Skin epidermis (tissue), 12 donors: ENCODE measurements around the gene TWIST2.
A peak's percentile ranks its signal among the peaks of the same experiment; 100 is the strongest.

Source experiments
- H3K27ac ChIP-seq, 21 experiments: fragments of 200-600 bp; sonication (generic) in 11 of 21; one replicate each; pipeline ENCODE4 v1.5.0; 2020; ENCODE audit warnings: mild to moderate bottlenecking in 3 of 21, inconsistent platforms in 2 of 21, moderate library complexity in 2 of 21
- H3K4me3 ChIP-seq, 7 experiments: fragments of 200-600 bp; sonication (generic) in 2 of 7; one replicate each; pipeline ENCODE4 v1.5.0; 2020; ENCODE audit warnings: inconsistent platforms in 2 of 7, mild to moderate bottlenecking in 2 of 7, moderate library complexity in 1 of 7

Gene TWIST2

GRCh38 chr2:238896641-238897040 is 48.8 kb downstream of the TWIST2 start:
- Histone ChIP-seq H3K27ac (peak overlapping the region in 1 of 21 experiments; percentile 40), H3K4me3 (no peak overlapping the region)

DNA sequence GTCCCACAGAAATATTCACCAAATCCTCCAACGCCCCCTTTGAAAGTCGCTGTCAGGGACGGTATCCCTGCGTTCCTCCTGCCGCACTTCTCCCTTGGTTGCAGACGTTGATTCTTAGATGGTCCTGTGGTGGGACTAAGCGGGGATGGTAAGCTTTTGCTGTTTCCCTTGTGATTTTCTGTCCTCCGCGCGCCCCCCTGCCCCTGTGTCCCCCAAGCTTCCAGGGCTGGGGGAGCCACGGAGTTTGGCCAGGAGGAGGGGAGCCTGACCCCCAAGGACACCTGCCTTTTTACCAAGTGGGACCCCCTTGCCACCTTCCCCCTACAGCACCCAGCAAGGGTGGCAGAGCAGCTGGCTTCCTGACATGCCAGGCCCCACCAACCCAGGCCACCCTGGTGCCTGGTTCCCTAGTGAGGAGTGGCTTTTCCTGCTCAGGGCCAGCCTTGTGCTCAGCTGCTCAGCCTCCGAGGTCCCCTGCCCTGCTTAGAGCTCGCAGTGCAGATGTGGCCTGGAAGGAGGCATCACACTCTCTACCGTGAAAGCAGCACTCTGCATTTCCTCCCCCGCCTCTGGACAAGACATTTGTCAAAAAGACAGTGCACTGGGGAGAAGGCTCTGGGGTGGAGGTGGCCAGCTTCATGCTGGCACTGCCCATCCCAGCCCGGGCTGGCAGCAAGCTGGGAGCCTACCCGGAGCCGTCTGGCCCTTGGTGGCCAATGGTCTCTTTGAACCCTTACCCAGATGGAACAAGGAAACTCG is 49.4 kb downstream of the TWIST2 start:
- peak overlapping the region in 3 of 21 experiments; percentile 14 to 57 (median 35) for H3K27ac ChIP-seq
- no peak overlapping the region for H3K4me3 ChIP-seq

GRCh38 chr2:238897911-238898311 is 50.0 kb downstream of the TWIST2 start:
- Histone ChIP-seq H3K27ac (peak overlapping the region in 3 of 21 experiments; percentile 14 to 57 (median 35)), H3K4me3 (no peak overlapping the region)

- no peak overlapping the region for H3K4me3 ChIP-seq
- H3K27ac ChIP-seq, result peak overlapping the region in 1 of 21 experiments; percentile 16
Measured at GRCh38 chr2:238898534-238899281, 50.8 kb downstream of the TWIST2 start.

GRCh38 chr2:238899386-238899785 is 51.5 kb downstream of the TWIST2 start:
- Histone ChIP-seq H3K27ac (no peak overlapping the region), H3K4me3 (no peak overlapping the region)

- Histone ChIP-seq H3K27ac (peak overlapping the region in 1 of 21 experiments; percentile 38), H3K4me3 (no peak overlapping the region)
Measured at GRCh38 chr2:238900511-238900910, 52.6 kb downstream of the TWIST2 start.

DNA sequence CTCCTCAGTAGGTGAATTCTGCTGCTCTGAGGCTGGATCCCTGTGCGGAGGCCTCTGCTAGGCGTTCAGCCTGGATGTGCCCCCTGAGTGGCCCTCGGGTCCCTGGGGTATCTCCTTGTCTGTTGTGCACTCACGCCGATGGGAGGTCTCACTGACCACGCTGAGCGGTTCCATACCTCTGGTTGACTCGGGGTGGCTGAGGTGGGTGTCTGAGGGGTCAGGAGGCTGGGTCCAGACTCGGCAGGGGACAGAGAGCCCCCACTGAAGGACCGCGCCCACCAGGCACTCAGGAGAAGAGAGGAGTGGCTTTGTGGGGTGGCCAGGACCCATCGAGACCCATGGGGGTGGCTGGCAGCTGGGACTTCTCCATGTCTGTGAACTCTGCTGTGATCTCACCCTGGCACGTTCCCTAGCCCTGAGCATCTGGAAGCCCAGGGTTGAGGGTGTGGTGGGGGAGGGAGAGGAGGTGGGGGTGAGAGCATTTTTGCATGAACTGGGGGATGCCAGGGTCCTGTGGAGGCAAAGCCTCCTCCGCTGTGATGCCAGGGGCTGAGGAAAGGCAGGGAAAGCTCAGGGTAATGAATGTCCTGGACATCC is 53.7 kb downstream of the TWIST2 start:
- Histone ChIP-seq H3K27ac (peak overlapping the region in 2 of 21 experiments; percentile 18 to 38), H3K4me3 (no peak overlapping the region)

DNA sequence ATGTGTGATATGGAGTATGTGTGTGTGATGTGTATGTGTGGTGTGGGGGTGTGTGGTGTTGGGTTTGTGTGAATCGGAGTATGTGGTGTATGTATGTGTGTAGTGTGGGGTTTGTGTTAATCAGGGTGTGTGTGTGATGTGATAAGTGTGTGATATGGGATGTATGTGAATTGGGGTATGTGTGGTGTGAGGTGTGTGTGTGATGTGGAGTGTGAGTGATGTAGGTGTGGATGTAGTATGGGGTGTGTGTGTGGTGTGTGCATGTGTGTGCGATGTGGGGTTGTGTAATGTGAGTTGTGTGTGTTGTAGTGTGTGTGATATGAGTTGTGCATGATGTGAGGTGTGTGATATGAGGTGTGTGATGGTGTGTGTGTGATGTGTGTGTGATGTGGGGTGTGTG is 54.4 kb downstream of the TWIST2 start:
- H3K27ac ChIP-seq, result no peak overlapping the region
- H3K4me3 ChIP-seq, result no peak overlapping the region

GRCh38 chr2:238903141-238903540 is 55.3 kb downstream of the TWIST2 start:
- Histone ChIP-seq H3K4me3 (no peak overlapping the region), H3K27ac (no peak overlapping the region)

DNA sequence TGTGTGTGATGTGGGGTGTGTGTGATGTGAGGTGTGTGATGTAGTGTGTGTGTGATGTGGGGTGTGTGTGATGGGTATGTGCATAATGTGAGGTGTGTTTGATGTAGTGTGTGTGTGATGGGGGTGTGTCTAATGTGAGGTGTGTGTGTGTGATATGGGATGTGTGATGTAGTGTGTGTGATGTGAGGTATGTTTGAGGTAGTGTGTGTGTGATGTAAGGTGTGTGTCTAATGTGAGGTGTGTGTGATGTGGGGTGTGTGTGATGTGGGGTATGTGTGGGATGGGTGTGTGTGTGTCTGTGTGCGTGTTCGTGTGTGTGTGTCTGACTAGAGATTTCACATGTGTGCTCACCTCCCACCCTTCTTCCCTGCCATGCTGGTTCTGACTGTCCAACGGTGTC is 56.3 kb downstream of the TWIST2 start:
- Histone ChIP-seq H3K27ac (no peak overlapping the region), H3K4me3 (no peak overlapping the region)

GRCh38 chr2:238904716-238905115 is 56.8 kb downstream of the TWIST2 start:
- Histone ChIP-seq H3K4me3 (no peak overlapping the region), H3K27ac (no peak overlapping the region)

DNA sequence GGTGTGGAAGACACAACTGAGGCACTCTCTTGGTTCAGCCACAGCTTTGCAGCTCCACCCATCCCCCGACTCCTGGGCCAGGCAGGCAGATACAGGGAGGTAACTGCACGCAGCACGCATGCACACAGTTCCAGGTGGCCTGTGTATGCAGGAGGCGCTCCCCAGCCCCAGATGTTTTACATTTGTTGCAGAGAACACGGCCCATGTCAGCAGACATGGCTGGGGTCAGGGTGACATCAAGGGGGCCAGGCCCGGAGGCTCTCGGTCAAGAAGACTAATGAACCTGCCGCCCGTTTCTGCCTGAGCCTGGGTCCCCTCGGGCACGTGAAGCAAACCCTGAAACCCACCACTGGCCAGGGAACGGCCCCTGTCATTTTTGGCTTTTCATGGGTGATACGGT is 57.3 kb downstream of the TWIST2 start:
- no peak overlapping the region for H3K4me3 ChIP-seq
- no peak overlapping the region for H3K27ac ChIP-seq

- Histone ChIP-seq H3K27ac (no peak overlapping the region), H3K4me3 (no peak overlapping the region)
Measured at GRCh38 chr2:238905644-238906043, 57.8 kb downstream of the TWIST2 start.

- H3K4me3 ChIP-seq, result no peak overlapping the region
- H3K27ac ChIP-seq, result no peak overlapping the region
Measured at GRCh38 chr2:238906254-238906935, 58.5 kb downstream of the TWIST2 start.

GRCh38 chr2:238906936-238907716 is 59.2 kb downstream of the TWIST2 start:
- no peak overlapping the region for H3K27ac ChIP-seq

GRCh38 chr2:238907717-238908173 is 59.9 kb downstream of the TWIST2 start:
- no peak overlapping the region for H3K27ac ChIP-seq
- H3K4me3 ChIP-seq, result no peak overlapping the region

More at GRCh38 chr2:238906936-238907716, 59.2 kb downstream of the TWIST2 start:
- H3K4me3 ChIP-seq, result no peak overlapping the region

DNA sequence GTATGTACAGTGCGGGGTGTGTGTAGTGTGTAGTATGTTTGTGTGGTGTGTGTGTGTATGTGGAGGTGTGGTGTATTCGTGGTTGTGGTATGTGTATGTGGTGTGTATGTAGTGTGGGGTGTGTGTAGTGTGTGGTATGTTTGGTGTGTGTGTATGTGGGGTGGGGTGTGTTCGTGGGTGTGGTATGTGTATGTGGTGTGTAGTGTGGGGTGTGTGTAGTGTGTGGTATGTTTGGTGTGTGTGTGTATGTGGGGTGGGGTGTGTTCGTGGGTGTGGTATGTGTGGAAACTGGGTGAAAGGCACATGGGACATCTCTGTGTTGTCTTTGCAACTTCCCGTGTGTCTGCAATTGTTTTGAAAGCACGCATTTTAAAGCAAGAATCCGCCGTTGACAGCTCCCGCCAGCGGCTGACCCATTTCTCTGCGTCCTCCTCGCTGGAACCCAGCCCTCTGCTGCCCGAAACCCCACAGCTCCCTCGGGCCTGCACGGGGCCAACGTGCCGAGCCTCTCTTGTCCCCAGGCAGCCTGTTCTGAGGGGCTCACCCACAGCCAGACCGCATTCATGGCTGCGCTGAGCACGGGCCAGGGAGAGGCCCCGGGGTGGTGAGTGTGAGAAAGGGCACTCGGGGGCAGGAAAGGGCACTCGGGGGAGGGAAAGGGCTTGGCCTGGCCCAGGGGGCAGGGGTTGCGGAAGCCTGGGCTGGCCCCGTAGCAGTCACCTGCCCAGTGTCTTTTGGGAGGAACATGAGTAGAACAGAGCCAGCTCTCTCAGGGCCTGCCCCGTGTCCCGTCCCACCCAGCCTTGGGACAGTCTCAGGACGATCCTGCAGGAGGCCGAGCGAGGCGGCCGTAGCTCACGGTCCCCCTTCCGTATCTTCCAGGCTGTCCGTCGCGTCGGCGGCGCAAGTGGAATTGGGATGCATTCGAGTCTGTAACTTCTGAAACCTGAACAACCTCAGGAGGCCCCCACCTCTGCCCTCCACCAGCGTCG is 61.4 kb downstream of the TWIST2 start:
- Histone ChIP-seq H3K4me3 (no peak overlapping the region), H3K27ac (peak overlapping the region in 4 of 21 experiments; percentile 2 to 77 (median 14))

DNA sequence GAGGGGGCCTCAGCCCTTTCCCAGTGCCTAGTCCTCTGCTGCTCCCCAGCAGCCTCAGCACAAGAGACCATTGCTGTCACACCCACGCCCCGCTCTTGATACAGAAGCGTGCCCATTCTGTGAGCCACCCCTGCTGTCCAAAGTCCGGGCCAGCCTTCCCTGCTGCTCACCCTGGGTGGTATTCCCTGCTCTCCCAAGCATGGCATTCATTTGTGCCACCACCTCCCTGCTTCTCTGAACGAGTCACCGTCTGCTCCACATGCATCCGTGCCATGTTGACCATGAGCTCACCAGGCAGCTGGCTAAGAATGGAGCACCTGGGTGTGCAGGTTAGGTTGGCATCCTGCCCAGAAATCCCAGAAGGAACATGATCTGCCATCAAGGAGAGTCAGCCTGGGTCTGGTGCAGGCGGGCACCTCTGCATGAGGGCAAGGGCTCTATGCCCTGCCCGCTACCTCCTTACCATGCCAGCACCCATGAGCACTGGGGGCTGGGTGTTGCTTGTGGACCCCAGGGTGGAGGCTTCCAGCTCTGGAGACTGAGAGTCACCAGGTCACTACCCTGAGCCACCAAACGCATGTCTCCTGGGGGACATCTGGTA is 63.0 kb downstream of the TWIST2 start:
- no peak overlapping the region for H3K4me3 ChIP-seq

More for the DNA sequence above, 63.0 kb downstream of the TWIST2 start:
- no peak overlapping the region for H3K27ac ChIP-seq
